Loucy (cell line): ENCODE data around the gene ZIC2.

Experiments used
- CTCF ChIP-seq: fragments of 200-600 bp; sonication (generic); conservative IDR thresholded peaks from 2 replicates; pipeline ENCODE4 v1.5.1; 2014; ENCODE audit warnings: mild to moderate bottlenecking, antibody characterized with exemption, low read length
- EZH2phosphoT487 ChIP-seq: fragments of 200-600 bp; IDR thresholded peaks from 2 replicates; pipeline ENCODE4 v1.6.1; 2018; ENCODE audit warnings: antibody characterized with exemption, mild to moderate bottlenecking, moderate library complexity, borderline replicate concordance

- TF ChIP-seq CTCF (no peak), EZH2phosphoT487 (no peak)
Measured at GRCh38 chr13:99969919-99970650, 11.5 kb upstream of the ZIC2 start.
